SK-N-MC (cell line): ENCODE results near the gene NCSTN.

ENCODE experiments used
- EZH2 ChIP-seq: fragments of 200-600 bp; sonication (generic); IDR thresholded peaks from one replicate; pipeline ENCODE4 v1.6.1; 2017; ENCODE audit warnings: antibody characterized with exemption
- POLR2AphosphoS5 ChIP-seq: IDR thresholded peaks from 2 replicates; pipeline ENCODE4 v1.6.1; 2012; ENCODE audit warnings: mild to moderate bottlenecking, low read depth, low read length, borderline replicate concordance

GRCh38 chr1:160340146-160340545 is 3.0 kb upstream of the NCSTN start:
- TF ChIP-seq POLR2AphosphoS5: no peak
- no peak for TF ChIP-seq EZH2
